GM21447 (cell line): ENCODE results near the gene VILL.
"Not testable (repeated sequence)": the region's sequence is repeated elsewhere in the genome, so short reads cannot be mapped to it uniquely, and the experiment has no call there.

Experiments used
- ATAC-seq: cut with Tn5 transposase; IDR thresholded peaks from one replicate; pipeline ENCODE4 v1.9.1; 2021; ENCODE audit not compliant: unreplicated experiment

VILL gene

DNA sequence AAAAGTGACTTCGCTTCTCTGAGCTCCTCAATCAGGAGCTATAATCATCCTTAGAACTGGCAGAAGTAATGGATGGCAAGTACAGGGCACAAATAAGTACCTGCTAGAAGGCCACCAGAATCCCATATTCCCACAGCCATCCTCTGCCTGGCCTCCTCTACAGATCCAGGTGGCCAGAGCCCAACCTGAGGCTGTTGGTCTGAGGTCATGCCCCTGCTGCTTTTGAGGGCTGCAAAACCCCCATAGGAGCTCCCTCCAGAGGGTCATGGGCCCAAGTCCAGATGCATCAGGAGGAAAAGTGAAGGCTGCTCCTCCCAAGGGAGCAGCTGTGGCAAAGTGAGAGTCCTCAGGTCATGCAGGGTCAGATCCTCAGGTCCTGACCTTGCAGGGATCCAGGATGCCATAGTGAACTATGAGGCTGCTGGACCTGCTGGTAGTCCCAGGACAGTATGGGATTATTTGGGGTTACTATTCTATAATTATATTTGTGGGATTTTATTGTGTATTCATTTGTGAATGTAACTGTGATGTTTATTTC lies 41.8 kb downstream of the VILL start:
- no peak for ATAC-seq

DNA sequence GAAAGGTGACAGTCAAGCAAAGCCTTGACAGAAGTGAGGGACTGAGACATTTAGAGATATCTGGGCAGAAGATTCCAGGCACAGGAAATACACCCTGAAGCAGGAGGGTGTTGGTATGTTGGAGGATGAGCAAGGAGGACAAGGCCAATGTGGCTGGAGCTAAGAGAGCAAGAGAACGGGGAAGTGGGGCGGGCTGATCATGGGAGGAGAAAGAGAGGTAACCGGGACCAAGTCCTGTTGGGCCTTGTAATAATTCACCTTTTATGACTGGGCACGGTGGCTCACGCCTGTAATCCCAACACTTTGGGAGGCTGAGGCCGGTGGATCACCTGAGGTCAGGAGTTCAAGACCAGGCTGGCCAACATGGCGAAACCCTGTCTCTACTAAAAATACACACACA lies 43.0 kb downstream of the VILL start:
- ATAC-seq, result not testable (repeated sequence)

DNA sequence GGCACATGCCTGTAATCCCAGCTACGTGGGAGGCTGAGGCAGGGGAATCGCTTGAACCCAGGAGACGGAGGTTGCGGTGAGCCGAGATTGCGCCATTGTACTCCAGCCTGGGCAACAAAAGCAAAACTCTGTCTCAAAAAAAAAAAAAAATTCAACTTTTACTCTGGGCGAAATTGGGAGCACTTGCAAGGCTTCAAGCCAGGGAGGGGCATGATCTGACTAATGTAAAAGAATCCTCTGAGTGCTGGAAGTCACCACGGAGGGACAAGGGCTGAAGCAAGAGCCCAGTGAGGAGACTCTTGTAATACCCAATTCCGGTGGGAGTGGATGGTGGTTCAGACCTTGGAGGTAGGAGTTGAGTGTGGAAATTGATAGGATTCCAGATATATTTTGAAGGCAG lies 43.7 kb downstream of the VILL start:
- ATAC-seq, result not testable (repeated sequence)

DNA sequence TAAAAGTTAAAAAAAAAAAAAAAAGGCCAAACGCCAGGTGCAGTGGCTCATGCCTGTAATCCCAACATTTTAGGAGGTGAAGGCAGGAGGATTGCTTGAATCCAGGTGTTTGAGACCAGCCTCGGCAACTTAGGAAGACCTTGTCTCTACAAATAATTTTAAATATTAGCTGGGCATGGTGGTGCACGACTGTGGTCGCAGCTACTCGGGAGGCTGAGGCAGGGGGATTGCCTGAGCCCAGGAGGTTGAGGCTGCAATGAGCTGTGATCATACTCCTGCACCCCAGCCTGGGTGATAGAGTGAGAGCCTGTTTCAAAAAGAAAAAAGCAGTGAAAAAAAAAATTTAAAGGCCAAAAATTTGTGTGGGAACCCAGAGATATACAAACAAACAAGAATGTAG lies 45.7 kb downstream of the VILL start:
- ATAC-seq, result no peak

DNA sequence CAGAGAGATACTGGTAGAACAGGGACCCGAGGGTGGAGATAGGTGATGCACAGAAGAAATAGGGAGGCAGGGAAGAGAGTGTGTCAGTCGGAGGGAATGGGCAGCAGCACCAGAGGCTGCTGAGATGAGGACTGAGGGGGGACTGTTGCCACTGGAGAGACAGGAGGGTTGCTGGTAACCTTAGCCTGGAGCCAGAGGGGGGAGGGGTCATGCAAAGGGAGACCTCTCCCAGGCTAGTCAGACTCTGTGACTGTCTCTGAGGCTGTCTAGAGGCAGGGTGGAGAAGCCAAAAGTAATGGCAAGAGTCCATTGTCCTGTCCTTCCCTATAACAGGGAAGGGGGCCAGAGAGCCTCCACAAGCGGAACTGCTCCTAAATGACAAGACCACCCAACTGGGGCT lies 46.3 kb downstream of the VILL start:
- no peak for ATAC-seq

DNA sequence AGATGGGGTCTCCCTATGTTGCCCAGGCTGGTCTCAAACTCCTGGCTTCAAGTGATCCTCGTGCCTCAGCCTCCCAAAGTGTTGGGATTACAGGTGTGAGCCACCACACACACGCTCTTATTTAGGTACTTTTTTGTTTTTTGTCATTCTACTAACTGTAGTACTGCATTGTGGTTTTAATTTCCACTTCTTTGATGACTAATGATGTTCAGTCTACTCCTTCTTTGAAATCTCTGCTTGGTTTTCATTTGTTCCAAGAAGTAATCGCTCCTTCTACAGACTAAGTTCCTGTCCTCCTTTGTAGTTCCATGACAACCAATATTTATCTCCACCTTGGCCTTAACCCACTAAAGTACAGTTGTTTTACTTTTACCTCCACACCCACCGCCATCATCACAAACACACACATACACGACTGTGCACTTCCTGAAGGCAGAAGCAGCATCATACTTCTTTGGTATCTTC lies 47.9 kb downstream of the VILL start:
- no peak for ATAC-seq

DNA sequence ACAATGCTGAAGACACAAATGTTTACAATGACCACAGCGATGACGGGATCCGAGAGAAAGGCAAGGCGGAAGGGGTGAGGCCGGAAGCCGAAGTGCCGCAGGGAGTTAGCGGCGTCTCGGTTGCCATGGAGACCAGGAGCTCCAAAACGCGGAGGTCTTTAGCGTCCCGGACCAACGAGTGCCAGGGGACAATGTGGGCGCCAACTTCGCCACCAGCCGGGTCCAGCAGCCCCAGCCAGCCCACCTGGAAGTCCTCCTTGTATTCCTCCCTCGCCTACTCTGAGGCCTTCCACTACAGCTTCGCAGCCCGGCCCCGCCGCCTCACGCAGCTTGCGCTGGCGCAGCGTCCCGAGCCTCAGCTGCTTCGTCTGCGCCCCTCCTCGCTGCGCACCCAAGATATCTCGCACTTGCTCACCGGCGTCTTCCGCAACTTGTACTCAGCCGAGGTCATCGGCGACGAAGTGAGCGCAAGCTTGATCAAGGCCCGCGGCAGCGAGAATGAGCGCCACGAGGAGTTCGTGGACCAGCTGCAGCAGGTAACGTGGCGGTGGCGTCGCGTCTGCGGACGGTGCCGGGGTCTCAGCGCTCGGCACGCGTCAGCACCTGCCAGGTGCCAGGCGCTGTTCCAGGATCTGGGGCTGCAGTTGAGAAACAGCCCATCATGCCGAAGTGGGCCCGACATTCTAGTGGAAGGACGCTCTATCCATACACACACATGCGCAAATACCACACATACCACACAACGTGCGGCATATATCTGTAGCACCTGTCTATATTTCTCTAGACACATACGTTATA lies 48.7 kb downstream of the VILL start, which contains the start of gene DLEC1:
TSS of gene DLEC1 (plus strand) at position 108 of the 798 bp plus-strand sequence. CDS start at position 126, 18 bp downstream.
- ATAC-seq, result peak; percentile 89

DNA sequence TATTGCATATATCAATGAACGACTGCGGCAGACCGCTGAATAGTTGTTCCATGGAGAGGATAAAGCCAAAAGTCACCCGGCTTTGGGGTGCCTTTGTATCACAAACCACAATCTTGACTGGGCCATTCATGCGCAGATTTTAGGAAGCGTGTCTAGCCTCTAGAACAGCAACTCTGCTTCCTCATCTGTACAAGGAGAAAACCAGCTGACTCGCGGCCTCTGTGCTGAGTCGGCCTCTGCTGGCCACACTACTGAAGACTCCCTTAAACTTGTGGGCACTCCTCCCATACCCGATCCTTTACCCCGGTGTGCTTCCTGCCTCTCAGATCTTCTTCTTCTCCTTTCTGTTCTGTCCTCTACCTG lies 49.3 kb downstream of the VILL start:
- peak; percentile 74 for ATAC-seq

DNA sequence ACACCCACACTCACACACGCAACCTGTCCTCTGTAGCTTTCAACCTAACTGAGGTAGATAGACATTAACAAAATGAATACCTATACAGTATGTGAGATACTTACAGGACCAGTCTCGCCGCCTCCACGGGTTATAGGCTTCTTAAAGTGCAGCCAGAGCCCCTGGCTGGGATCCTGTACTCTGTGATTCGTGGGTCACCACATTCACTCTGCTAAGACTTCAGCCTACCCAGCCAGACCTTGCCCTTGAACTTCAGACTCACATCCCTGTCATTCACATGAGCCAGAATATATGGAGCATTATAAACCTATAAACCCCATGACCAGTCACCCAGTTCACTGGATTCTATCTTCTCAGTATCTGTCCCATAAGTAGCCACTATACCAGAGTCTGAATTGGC lies 49.8 kb downstream of the VILL start:
- no peak for ATAC-seq

DNA sequence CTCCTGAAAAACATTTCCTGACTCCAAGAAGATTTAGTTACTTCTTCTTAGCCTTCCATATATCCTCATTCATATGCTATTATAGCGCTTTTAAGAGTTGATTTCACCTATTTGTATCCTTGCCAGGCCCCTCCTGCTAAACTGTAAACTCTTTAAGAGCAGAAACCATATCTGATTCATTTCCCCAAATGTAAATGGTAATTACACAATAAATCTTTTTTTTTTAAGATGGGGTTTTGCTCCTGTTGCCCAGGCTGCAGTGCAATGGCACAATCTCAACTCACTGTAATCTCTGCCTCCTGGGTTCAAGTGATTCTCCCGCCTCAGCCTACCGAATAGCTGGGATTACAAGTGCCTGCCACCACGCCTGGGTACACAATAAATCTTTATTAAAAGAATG lies 52.9 kb downstream of the VILL start:
- no peak for ATAC-seq

DNA sequence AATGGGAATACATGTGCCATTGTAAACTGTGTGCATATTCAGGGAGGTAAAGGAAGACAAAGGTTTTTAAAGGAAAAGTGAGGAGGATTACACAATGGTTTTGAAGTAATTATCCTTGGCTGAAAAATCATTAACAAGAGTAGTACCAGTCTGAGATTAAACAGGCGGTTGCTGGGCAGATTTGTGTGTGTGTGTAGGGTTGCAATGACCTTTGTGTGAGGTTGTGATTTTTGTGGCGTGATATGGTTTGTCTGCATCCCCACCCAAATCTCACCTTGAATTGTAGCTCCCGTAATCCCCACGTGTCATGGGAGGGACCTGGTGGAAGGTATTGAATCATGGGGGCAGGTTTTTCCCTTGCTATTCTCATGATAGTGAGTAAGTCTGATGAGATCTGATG lies 55.4 kb downstream of the VILL start:
- ATAC-seq, result no peak

DNA sequence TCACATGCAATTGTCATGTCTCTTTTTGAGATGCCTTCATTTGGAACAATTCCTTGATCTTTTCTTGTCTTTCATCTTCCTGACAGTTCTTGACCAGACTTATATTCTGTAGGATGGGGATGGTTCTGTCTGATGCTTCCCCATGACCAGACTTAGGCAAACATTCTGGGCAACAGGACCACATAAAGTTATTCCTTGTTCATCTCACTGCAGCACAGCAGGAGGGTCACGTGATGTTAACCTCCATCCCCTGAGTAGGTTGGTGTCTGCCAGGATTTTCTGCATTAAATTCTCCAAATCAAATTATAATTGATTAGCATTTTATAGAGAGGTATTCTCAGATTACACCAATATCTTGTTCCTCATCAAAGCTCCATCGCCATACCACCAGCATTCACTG lies 56.2 kb downstream of the VILL start:
- ATAC-seq, result no peak

DNA sequence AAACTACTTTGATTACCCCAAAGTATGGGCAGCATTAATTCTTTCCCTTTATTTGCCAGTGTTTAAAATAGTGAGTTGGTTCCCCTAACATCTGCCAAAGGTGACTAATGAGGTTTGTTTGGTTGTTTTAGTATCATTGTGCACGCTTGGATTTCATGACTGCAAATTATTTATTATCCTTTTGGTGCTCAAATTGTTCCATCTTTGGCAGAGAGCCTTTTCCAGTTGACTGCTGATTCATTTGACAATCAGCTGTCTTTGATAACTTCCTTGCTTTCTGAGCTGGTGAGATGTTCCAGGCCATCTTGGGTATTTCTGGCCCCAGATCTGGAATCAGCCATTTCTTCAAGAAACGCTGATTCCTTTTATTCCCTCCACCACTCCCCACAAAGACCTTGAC lies 57.3 kb downstream of the VILL start:
- ATAC-seq, result no peak

DNA sequence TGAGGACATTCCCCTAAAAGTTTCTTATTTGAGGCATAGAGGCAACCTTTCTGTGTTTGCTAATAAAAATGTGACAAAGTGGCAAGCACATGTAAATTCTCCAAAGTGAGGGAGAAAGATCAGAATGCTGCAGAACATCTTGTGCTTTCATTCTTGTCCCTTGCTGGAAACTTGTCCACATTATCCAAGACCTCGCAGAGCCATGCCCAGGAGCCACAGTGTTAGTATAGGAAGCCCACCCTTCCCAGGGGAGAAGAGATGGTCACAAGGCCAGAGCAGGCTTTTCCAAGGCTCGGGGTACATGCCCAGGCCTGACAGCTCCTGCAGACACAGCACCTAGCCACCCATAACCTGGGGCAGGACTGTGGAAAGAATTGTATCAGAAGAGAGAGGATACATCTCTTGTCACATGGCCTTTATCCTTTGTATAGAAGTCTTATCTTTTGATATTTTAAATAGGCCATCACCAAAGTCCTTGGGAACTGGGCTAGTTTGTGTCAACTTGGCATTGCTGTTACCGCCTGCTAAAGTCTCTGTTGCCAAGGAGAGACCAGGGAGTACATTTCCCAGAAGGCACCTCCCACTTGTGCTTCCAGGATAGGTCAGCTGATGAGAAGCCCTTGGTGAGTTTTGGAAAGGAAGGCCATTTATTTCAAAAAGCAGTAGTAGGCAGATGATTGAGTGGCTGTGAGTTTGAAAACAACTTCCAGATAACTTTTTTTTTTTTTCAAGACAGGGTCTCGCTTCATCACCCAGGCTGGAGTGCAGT lies 59.0 kb downstream of the VILL start:
- no peak for ATAC-seq

DNA sequence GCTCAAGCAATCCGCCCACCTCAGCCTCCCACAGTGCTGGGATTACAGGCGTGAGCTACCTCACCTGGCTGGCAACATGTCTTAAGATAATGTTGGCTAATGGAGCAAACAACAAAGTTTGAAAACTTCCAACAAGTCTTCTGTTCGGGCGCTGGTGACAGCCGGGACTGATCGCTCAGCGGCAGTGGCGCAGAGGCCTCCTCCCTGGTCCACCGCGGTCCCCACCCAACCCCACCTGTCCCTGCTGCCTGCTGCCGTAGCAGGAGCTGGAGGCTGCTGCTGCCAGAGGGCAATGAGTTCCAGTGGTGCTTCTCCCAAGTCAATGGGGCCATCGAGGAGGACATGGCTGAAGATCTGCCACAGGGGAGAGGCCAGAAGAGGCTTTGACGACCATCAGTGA lies 60.5 kb downstream of the VILL start:
- no peak for ATAC-seq

DNA sequence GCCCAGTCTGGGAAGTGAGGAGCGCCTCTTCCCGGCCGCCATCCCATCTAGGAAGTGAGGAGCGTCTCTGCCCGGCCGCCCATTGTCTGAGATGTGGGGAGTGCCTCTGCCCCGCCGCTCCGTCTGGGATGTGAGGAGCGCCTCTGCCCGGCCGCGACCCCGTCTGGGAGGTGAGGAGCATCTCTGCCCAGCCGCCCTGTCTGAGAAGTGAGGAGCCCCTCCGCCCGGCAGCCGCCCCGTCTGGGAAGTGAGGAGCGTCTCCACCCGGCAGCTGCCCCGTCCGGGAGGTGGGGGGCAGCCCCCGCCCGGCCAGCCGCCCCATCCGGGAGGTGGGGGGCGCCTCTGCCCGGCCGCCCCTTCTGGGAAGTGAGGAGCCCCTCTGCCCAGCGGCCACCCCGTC lies 62.7 kb downstream of the VILL start:
- ATAC-seq, result not testable (repeated sequence)

DNA sequence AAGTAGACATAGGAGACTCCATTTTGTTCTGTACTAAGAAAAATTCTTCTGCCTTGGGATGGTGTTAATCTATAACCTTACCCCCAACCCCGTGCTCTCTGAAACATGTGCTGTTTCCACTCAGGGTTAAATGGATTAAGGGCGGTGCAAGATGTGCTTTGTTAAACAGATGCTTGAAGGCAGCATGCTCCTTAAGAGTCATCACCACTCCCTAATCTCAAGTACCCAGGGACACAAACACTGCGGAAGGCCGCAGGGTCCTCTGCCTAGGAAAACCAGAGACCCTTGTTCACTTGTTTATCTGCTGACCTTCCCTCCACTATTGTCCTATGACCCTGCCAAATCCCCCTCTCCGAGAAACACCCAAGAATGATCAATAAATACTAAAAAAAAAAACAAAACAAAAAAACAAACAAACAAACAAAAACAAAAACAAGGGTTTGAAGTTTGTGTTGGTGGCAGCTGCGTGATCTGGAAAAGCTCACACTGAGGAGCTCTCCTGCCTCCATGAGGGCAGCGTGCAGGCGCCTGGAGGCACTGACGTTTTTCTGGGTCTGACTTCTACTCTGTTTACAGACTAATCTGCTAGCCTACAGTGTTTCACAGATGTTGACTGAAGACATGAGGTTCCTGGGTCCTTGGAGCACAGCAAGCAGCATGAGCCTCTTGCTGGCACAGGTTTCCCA lies 63.4 kb downstream of the VILL start:
- not testable (repeated sequence) for ATAC-seq

DNA sequence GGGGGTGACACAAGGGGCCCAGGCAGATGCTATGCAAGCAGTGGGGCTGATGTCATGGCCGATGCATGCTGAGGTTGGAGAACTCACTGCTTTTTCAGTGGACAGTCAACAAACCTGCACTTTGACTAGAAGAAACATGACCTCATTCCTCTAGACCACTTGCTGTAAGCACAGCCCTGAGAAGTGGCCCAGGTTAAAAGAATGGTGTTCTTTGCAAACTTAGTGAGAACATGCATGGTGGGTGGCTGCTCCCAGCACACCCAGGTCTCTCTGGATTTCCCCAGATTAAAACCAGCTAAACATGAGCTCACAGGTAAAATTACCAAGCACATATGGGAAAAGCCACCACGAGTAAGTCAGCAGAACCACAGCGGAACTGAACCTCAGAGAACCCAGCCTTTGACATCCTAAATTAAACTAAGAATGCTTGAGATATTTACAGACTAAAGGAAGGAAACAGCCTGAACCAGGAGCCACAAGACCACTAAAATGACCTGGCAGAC lies 64.0 kb downstream of the VILL start:
- no peak for ATAC-seq
